GM19468 (cell line): Measurements from ENCODE around the gene CHD5.
"Not testable (repeated sequence)": the region's sequence is repeated elsewhere in the genome, so short reads cannot be mapped to it uniquely, and the experiment has no call there.

Source experiments
- ATAC-seq: cut with Tn5 transposase; IDR thresholded peaks from one replicate; pipeline ENCODE4 v1.9.1; 2021; ENCODE audit warnings: mild to moderate bottlenecking, moderate library complexity, moderate number of reproducible peaks; ENCODE audit not compliant: unreplicated experiment; ENCODE audit errors: extremely low read depth

CHD5 gene

GRCh38 chr1:6074192-6074901 lies 105.8 kb downstream of the CHD5 start:
- no peak for ATAC-seq

- no peak for ATAC-seq
Observed at GRCh38 chr1:6073480-6074053, 106.6 kb downstream of the CHD5 start.

- no peak for ATAC-seq
Observed at GRCh38 chr1:6072774-6073479, 107.2 kb downstream of the CHD5 start.

GRCh38 chr1:6071219-6071618 lies 108.9 kb downstream of the CHD5 start:
- no peak for ATAC-seq

- ATAC-seq: no peak
Observed at GRCh38 chr1:6070450-6070974, 109.6 kb downstream of the CHD5 start.

GRCh38 chr1:6069573-6069972 lies 110.5 kb downstream of the CHD5 start:
- no peak for ATAC-seq

GRCh38 chr1:6068932-6069331 lies 111.2 kb downstream of the CHD5 start:
- no peak for ATAC-seq

- no peak for ATAC-seq
Observed at GRCh38 chr1:6068073-6068472, 112.0 kb downstream of the CHD5 start.

GRCh38 chr1:6066680-6067079 lies 113.4 kb downstream of the CHD5 start:
- ATAC-seq: no peak

GRCh38 chr1:6065093-6065858 lies 114.8 kb downstream of the CHD5 start:
- ATAC-seq: no peak

- ATAC-seq: not testable (repeated sequence)
Observed at GRCh38 chr1:6063532-6064053, 116.5 kb downstream of the CHD5 start.

GRCh38 chr1:6062670-6063069 lies 117.5 kb downstream of the CHD5 start:
- ATAC-seq: no peak

GRCh38 chr1:6059866-6060265 lies 120.3 kb downstream of the CHD5 start:
- no peak for ATAC-seq

- ATAC-seq: no peak
Observed at GRCh38 chr1:6057170-6057845, 122.8 kb downstream of the CHD5 start.

- no peak for ATAC-seq
Observed at GRCh38 chr1:6056572-6056948, 123.6 kb downstream of the CHD5 start.

GRCh38 chr1:6054596-6054995 lies 125.5 kb downstream of the CHD5 start:
- no peak for ATAC-seq

GRCh38 chr1:6053206-6053546 lies 126.9 kb downstream of the CHD5 start:
- no peak for ATAC-seq

GRCh38 chr1:6052543-6053205 lies 127.4 kb downstream of the CHD5 start:
- no peak for ATAC-seq
